ENCODE measurements around the gene SYNJ2.

SYNJ2 gene

DNA sequence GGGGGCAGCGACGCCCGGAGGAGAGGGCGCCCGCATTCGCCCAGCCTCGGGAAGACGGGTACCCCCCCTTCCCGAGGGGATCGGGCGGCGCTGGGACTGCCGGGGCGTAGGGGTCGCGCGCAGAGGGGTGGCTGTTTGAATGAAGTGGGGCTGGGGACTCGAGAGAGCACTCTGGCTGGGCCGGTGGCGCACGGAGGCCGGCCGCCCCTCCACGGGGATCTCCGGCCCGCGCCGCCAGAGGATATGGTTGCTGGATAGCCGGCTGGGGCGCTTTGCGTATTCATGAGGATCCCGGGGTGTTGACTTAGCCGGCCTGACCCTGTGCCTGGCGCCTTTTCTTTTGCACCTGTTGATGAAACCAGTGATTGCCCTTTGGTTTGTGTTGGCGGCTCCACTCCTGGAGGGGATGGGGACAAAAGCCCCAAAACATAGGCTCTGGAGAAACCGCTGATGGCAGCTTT is 469 bp downstream of the SYNJ2 start:
- peak; percentile 49 for DNase-seq (ENCODE audit: low read depth)
- peak overlapping the region; percentile 62 for H3K4me3 ChIP-seq (ENCODE audit: low read depth, low read length)
- TF ChIP-seq MYC (IDR thresholded peaks at IDR 0.05; ENCODE audit: low read depth, low read length), result no peak

DNA sequence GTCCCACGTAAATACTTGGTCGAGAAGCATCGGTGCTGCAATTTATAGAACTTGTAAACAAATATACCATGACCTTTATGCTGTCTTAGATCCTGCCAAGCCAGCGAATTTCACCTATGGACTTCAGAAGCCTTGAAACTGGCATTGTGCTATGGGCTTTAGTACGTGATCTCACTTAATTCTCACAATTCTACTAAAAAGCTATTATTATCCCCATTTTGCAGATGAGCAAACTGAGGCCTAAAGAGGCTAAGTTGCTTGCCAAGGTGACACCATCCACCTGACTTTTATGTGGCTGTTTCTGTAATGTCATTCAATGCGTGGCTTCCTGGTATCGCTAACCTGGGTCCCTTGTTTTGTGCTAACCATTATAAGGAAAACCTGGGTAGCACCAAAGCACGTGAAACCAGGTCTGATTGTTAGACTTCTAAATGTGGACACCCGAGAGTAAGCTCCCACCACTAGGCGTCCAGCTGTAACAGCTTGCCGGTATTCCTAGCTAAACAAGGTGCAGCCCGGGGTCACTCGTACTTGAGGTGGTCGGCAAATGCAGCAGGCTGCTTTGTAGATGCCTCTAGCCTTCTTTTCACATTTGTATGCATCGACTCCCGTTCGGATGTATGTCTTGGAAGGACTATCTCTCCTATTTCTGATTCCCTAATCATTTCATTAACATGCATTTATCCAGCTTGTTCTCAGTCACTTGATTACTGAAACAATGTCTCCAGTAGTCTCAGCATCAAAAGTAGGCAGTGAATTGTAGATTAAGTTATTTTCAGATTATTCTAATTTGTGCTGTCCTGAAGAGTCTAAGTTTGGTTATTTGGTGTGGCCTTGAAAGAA is 1.1 kb downstream of the SYNJ2 start:
- no peak for TF ChIP-seq MYC (IDR thresholded peaks at IDR 0.05; ENCODE audit: low read depth, low read length)
- TF ChIP-seq, protein P1, sequence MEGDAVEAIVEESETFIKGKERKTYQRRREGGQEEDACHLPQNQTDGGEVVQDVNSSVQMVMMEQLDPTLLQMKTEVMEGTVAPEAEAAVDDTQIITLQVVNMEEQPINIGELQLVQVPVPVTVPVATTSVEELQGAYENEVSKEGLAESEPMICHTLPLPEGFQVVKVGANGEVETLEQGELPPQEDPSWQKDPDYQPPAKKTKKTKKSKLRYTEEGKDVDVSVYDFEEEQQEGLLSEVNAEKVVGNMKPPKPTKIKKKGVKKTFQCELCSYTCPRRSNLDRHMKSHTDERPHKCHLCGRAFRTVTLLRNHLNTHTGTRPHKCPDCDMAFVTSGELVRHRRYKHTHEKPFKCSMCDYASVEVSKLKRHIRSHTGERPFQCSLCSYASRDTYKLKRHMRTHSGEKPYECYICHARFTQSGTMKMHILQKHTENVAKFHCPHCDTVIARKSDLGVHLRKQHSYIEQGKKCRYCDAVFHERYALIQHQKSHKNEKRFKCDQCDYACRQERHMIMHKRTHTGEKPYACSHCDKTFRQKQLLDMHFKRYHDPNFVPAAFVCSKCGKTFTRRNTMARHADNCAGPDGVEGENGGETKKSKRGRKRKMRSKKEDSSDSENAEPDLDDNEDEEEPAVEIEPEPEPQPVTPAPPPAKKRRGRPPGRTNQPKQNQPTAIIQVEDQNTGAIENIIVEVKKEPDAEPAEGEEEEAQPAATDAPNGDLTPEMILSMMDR (IDR thresholded peaks at IDR 0.05; ENCODE audit: low read depth, low read length), result no peak
- TF ChIP-seq, protein P2, sequence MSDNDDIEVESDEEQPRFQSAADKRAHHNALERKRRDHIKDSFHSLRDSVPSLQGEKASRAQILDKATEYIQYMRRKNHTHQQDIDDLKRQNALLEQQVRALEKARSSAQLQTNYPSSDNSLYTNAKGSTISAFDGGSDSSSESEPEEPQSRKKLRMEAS (IDR thresholded peaks at IDR 0.05; ENCODE audit: low read depth, low read length), result no peak
- no peak for TF ChIP-seq POLR2A (IDR thresholded peaks at IDR 0.05; ENCODE audit: extremely low read depth, insufficient read length)
- DNase-seq (ENCODE audit: low read depth), result peak; percentile 20
- peak overlapping the region; percentile 62 for H3K4me3 ChIP-seq (ENCODE audit: low read depth, low read length)

DNA sequence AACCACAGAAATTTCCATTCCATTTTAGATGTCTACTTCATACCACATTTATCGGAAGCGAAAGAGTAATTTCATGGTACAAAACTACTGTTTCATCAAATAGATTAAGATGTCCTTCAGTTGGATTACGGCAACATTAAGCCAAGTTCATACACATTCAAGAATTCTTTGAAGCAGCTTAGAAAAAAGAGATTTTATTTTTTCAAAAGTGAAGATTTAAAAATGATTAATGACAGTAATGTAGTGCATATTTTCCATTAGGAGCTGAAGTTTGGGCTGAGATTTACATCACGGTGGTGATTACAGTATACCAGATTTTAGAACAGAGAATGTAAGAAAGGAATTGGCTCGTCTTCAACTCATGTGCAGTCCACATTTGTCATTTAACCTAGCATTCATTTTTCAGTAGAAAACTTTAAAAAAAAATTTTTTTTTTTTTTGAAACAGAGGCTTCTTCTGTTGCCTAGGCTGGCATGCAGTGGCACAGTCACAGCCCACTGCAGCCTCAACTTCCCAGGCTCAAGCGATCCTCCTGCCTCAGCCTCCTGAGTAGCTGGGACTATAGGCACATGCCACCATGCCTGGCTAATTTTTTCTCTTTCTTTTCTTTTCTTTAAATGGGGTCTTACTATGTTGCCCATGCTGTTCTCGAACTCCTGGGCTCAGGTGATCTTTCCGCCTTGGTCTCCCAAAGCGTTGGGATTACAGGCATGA is 1.9 kb downstream of the SYNJ2 start:
- H3K4me3 ChIP-seq (ENCODE audit: low read depth, low read length), result no peak overlapping the region
- no peak for TF ChIP-seq POLR2A (IDR thresholded peaks at IDR 0.05; ENCODE audit: extremely low read depth, insufficient read length)
- TF ChIP-seq, protein P1 (IDR thresholded peaks at IDR 0.05; ENCODE audit: low read depth, low read length), result no peak
- TF ChIP-seq, protein P2 (IDR thresholded peaks at IDR 0.05; ENCODE audit: low read depth, low read length), result no peak
- DNase-seq (ENCODE audit: low read depth), result no peak

DNA sequence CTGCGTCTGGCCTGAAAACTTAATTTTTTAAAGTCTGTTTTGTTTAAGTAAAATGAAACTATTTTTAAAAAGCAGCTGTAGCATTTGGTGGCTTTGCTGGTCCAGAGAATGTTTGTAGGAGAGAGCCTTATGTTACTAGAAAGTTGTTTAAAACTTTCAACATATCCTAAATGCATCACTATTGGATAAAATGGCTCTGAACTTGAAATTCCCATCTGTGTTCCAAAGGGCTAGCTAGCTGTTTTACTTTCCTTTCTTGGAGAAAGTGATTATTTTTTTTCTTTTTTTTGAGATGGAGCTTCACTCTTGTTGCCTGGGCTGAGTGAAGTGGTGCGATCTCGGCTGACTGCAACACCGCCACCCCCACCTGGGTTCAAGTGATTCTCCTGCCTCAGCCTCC is 2.5 kb downstream of the SYNJ2 start:
- TF ChIP-seq, protein P1 (IDR thresholded peaks at IDR 0.05; ENCODE audit: low read depth, low read length), result no peak
- no peak for TF ChIP-seq MYC (IDR thresholded peaks at IDR 0.05; ENCODE audit: low read depth, low read length)
- TF ChIP-seq POLR2A (IDR thresholded peaks at IDR 0.05; ENCODE audit: extremely low read depth, insufficient read length), result no peak
- TF ChIP-seq, protein P2 (IDR thresholded peaks at IDR 0.05; ENCODE audit: low read depth, low read length), result no peak
- H3K4me3 ChIP-seq (ENCODE audit: low read depth, low read length), result no peak overlapping the region
- no peak for DNase-seq (ENCODE audit: low read depth)

DNA sequence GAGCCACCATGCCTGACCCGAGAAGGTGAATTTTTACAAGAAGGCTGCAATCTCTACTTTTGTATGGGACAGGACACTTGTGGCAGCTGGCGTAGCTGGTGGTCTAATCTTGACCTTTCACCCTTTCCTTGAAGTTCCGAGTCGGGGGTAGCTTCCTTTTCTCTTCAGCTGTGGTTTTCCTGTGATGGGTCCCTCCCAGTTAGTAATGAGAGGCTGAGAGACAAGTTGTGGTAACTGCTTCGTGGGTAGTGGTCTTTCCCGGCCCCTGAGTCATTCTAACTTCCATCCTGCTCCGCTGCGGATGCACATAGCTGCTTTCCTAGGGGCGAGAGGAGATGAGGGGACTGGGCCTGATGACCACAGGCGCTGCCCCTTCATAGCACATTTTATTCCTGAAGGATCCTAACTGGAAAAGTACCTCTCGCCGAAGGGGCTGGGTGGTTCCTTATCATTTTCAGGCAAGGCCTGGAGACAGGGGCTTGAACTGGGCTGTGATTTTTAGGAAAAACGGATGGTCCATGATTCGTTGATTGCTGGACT is 3.1 kb downstream of the SYNJ2 start:
- no peak overlapping the region for H3K4me3 ChIP-seq (ENCODE audit: low read depth, low read length)
- TF ChIP-seq POLR2A (IDR thresholded peaks at IDR 0.05; ENCODE audit: extremely low read depth, insufficient read length), result no peak
- TF ChIP-seq MYC (IDR thresholded peaks at IDR 0.05; ENCODE audit: low read depth, low read length), result no peak
- TF ChIP-seq, protein P1 (IDR thresholded peaks at IDR 0.05; ENCODE audit: low read depth, low read length), result no peak
- TF ChIP-seq, protein P2 (IDR thresholded peaks at IDR 0.05; ENCODE audit: low read depth, low read length), result no peak
- DNase-seq (ENCODE audit: low read depth), result peak; percentile 89

Measured in NB4 (cell line).